A549 treated with DMSO at 1 μM for 4 hours (cell line): ENCODE measurements around the gene KCNJ14. TPM values are rescaled to one million over a fixed set of nuclear protein-coding genes. Genes with fewer than 3 reads are reported as not detected.

Source experiments
- total RNA-seq: library from RNA; stranded (reverse); fragments of 200-300 nt; extraction: Qiagen RNA extraction; gene quantifications from 5 replicates; pipeline ENCODE4 v1.2.3, GENCODE V29; 2022; ENCODE audit warnings: low read depth

The KCNJ14 gene
- 1.1 to 2.5 TPM (median 1.5 TPM) in 5 replicates for total RNA-seq

DNA sequence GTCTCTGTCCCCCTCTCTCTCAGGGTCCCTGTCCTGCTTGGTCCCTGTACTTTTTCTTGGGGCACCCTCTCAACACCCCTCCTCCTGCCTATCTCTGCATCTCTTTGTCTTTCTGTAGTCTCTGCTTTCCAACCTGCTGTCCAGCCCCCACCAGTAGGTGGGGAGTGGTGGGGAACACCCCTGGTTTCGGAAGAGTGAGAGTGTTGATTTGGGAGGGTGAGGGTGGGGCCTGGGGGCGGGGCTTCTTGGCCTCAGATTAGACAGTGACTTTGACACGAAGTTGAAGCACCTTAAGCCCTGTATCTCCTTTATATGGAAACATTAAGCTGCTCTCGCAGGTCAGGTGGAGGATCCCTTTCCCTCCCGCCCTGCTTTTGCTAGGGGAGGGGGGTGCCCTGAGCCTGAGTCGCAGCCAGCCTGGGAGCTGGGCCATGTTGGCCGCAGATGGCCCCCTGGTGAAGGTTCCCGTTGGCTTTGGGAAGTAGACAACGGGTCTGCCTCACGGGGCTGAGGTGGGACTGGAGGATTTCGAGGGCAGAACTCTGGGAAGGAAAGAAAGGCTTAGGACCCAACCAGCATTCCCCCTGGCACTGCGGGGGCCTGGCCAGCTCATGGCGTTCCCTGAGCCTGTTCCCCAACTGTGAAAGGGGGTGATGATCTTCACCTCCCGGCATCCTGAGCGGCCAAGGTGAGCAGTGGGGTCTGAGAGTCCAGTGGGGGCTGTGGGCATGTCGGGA is at the start of gene KCNJ14:
Gene KCNJ14, plus strand, starts transcription at position 404 of the 737 bp plus-strand sequence. CDS start 6,151 bp downstream, outside the sequence.

GRCh38 chr19:48445606-48446481 is 9.5 kb upstream of the KCNJ14 start, which contains the start of gene GRWD1:
Gene GRWD1, plus strand, starts transcription at chr19:48445983. Its CDS starts 23 bp downstream, at chr19:48446006.

GRCh38 chr19:48469289-48469881 is 14.0 kb downstream of the KCNJ14 start, which contains the start of gene CYTH2:
Gene CYTH2, plus strand, starts transcription at chr19:48469369. Its CDS starts 139 bp downstream, at chr19:48469508.

GRCh38 chr19:48511800-48512503 is 56.6 kb downstream of the KCNJ14 start, which contains the start of gene LMTK3:
Gene LMTK3, minus strand, starts transcription at chr19:48511835. Its CDS starts 259 bp downstream, at chr19:48511576.

Other genes with a start within 250 kb of the KCNJ14 start
- gene CARD8, start 199.7 kb upstream of the KCNJ14 start, total RNA-seq = 13.2 to 21.9 TPM (median 19.7 TPM) in 5 replicates
- gene ZNF114, start 185.5 kb upstream of the KCNJ14 start, total RNA-seq = 5.3 to 5.7 TPM (median 5.4 TPM) in 5 replicates
- 427 to 500 TPM (median 469 TPM) in 5 replicates for gene EMP3, start 130.0 kb upstream of the KCNJ14 start, total RNA-seq
- 2.2 to 5.8 TPM (median 3.8 TPM) in 5 replicates for gene TMEM143, start 91.6 kb upstream of the KCNJ14 start, total RNA-seq
- 2.0 to 3.6 TPM (median 2.4 TPM) in 5 replicates for gene SYNGR4, start 91.2 kb upstream of the KCNJ14 start, total RNA-seq
- gene KDELR1, start 64.0 kb upstream of the KCNJ14 start, total RNA-seq = 366 to 451 TPM (median 417 TPM) in 5 replicates
- gene GRIN2D, start 61.9 kb upstream of the KCNJ14 start, total RNA-seq = 6.3 to 11.7 TPM (median 9.1 TPM) in 5 replicates
- 103 to 135 TPM (median 120 TPM) in 5 replicates for gene GRWD1, start 9.6 kb upstream of the KCNJ14 start, total RNA-seq
- gene CYTH2, start 13.8 kb downstream of the KCNJ14 start, total RNA-seq = 52.6 to 56.4 TPM (median 53.6 TPM) in 5 replicates
- gene LMTK3, start 56.3 kb downstream of the KCNJ14 start, total RNA-seq = 2.4 to 4.8 TPM (median 3.8 TPM) in 5 replicates
- gene SULT2B1, start 96.6 kb downstream of the KCNJ14 start, total RNA-seq = 14.7 to 18.6 TPM (median 15.6 TPM) in 5 replicates
- gene SPACA4, start 151.2 kb downstream of the KCNJ14 start, total RNA-seq = 0.11 TPM in 1 of 5 replicates, not detected in the others
- gene FAM83E, start 159.5 kb downstream of the KCNJ14 start, total RNA-seq = 0.14 to 0.40 TPM (median 0.22 TPM) in 4 of 5 replicates, not detected in the other
- 2,901 to 3,964 TPM (median 3,248 TPM) in 5 replicates for gene RPL18, start 163.6 kb downstream of the KCNJ14 start, total RNA-seq
- 11.8 to 18.9 TPM (median 14.1 TPM) in 5 replicates for gene SPHK2, start 163.9 kb downstream of the KCNJ14 start, total RNA-seq
- gene DBP, start 181.8 kb downstream of the KCNJ14 start, total RNA-seq = 1.5 to 2.6 TPM (median 2.2 TPM) in 5 replicates
- gene CA11, start 190.6 kb downstream of the KCNJ14 start, total RNA-seq = 8.5 to 11.3 TPM (median 9.8 TPM) in 5 replicates
- 0.14 to 0.26 TPM (median 0.17 TPM) in 4 of 5 replicates, not detected in the other for gene NTN5, start 217.4 kb downstream of the KCNJ14 start, total RNA-seq
- not detected in 5 replicates for gene FUT2, start 240.4 kb downstream of the KCNJ14 start, total RNA-seq